Measurements from ENCODE around the gene SLC27A6.

The SLC27A6 gene

DNA sequence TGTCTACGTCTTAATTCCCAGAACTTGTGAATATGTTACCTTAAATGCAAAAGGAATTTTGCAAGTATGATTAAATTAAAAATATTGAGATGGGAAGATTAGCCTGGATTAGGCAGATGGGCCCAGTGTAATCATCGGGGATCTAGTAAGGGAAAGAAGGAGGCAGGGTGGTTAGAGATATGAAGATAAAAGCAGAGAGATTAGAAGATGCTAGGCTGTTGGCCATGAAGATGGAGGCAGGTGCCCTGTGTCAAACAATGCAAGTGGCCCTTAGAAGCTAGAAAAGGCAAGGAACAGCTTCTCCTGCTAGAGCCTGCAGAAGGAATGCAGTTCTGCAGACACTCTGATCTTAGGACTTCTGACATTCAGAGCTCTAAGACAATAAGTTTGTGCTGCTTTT, 100.4 kb downstream of the SLC27A6 start:
- no peak for DNase-seq

DNA sequence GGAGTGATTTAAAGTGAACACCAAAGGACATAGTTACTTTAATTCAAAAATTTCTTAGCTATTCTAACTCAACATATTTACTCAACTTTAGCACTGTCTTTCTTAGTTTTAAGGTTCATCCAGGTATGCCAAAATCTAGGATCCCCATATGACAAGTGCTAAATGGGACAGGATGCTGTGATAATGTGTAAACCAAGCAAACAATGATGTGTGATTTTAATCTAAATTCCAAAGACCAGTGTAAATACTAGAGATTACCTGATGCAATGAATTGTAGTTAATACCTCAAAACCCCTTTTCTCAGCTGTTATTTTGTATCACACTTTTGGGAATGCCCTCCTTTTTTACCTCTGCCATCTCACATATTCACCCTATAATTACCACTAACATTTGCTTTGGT, 102.5 kb downstream of the SLC27A6 start:
- DNase-seq: no peak

DNA sequence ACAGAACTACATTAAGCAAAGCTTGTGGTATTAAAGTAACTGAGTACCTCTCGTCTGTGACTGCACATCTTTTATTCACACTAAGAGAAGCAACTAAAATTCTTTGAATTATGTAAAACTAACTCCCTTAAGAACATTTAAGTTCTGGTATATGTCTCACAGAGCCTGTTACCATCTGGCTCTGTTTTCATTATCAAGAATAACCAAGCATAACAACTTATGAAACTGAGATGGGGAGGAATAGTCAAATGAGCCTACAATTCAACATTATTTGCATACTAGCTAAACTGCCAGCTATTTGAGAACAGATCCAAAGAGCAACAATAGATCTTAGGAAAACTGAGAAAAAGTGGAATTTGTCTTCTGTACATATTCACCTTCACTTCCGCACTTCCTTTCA, 104.0 kb downstream of the SLC27A6 start:
- no peak for DNase-seq

DNA sequence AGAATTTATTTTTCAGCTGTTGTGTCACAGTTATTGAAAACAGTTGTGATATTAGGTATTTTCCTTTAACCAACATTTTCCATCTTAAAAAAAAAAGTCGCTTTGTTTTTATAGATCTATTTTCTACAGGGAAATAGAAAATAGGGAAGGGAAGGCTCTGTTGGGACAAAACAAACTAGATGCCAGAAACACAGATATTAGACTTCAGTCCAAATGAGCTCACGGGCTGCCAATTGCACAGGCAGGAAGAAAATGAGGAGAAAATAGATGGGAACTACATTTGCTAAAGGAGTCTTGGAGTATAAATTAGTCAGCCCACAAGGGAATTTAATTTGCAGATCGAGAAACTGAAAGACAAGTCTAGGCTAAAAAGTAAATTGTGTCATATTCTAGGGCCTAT, 107.8 kb downstream of the SLC27A6 start:
- no peak for DNase-seq

GRCh38 chr5:129074903-129075302, 109.6 kb downstream of the SLC27A6 start:
- no peak for DNase-seq

DNA sequence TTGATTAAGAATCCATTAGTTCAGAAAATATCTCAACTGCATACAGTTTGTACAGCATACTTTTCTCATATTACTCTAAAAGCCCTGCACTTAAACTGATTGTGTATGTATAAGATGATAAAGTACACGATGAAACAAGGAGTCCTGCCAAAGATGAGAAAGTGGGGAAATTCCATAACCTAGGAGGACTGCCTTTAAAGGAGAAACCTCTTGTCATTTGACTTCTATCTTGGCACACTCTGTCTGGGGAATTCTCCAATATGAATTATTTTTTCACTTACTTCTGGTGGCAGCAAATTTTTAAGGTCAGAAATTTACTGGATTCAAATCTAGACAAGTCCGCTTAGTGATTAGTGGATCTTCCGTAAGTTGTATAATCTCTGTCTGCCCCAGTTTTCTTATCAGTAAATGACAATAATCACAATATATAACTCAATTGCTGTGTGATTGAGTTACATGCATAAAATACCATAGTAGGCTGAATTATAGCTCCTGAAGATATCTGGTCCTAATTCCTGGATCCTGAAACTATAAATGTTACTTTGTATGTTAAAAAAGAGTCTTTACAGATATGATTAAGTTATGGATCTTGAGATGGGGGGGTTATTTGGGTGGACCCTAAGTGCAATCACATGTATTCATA, 112.3 kb downstream of the SLC27A6 start:
- no peak for DNase-seq

DNA sequence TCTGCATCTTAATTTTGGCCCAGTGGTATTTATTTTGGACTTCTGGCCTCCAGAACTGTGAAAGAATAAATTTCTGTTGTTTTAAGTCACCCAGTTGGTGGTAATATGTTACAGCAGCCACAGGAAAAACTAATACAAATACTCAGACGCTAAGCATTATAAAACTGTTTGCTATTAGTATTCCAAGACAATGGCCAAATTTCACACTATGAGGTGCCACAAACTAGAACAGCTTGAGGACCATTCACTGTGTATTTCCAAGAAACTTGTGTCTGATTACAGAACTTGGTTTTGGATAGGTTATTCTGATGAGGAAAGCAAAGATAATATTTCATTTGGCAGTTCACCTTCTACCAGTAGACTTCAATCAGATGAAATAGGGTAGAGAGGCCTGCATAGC, 113.0 kb downstream of the SLC27A6 start:
- no peak for DNase-seq

DNA sequence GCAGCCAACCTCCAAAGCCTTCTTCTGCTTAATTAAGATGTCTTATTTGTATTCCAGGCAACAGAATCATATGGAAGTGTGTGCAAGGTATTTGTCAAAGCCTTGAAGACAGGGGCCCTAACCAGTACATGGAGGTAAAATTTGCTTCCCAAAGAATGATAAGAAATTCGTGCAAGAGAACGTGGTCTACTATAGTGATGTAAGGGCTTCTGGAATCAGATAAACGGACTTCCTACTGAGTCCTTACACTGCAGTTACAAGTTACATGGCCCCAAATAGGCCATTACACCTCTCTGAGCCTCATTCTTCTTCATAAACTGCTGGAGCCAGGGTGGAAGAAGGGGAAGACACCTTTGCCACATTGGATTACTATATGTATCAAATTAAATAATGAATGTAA, 113.4 kb downstream of the SLC27A6 start:
- DNase-seq: no peak

GRCh38 chr5:129079496-129079895, 114.2 kb downstream of the SLC27A6 start:
- DNase-seq: no peak

- no peak for DNase-seq
Measured at GRCh38 chr5:129080766-129081165, 115.5 kb downstream of the SLC27A6 start.

DNA sequence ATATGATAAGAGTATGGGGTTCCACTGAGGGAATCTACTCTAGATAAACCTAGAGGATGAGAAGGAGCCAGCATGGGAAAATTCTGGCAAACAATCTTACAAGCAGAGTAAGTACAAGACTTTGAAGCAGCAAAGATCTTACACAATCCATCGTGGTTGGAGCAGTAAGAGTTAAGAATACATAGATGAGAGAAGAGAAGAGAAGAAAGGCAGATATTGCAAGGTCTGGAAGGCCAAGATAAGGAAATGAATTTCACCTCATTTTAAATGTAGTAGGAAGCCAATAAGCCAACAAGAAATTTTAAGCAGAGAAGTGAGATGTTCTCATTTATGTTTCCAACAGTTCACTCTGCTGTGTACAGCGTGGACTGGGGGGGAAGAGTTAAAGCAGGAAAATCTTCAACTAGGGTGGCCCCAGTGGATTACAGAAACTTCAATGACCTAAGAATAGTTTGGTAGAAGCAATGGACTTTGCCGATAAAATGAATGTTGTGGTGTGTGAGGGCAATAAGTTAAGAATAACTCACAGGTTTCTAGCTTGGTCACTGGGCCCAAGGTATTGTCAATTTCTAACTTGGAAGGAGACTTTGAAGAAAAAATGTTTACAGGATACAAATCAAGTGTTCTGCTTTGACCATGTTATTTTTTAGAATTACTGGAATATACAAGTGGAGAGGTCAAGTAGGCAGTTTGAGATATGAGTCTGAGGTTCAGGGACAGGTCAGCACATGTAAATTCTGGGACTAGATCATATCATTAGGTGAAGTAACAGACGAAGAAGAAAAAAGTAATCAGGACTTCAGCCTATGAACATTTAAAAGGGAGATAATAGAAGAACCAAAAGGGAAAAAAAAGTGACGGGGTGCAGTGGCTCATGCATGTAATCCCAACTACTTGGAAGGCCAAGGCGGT, 117.2 kb downstream of the SLC27A6 start:
- DNase-seq: no peak
